IMR-90 (cell line): Measurements from ENCODE around the gene KBTBD12. TPM values are rescaled to one million over a fixed set of nuclear protein-coding genes. Genes with fewer than 3 reads are reported as not detected.

ENCODE experiments used
- ATAC-seq: fragments of 200-7000 bp; cut with Tn5 transposase; 2 replicates; pipeline ENCODE4 v1.9.1; 2020; ENCODE audit warnings: low read depth, mild to moderate bottlenecking, moderate library complexity
- BruUV-seq: library from RNA; stranded (reverse); fragments of 400-500 nt; replicated peaks from 2 replicates; lab custom pipeline; 2021; lab: Mats Ljungman, UMichigan
- CTCF ChIA-PET: fragments of 300-600 bp; formaldehyde crosslinking; extraction: SDS; loops from one replicate; lab custom pipeline; 2021; ENCODE audit warnings: antibody characterized with exemption; lab: Yijun Ruan, JAX
- POLR2A ChIA-PET: fragments of 300-600 bp; sonication (Branson Sonifier 250); formaldehyde crosslinking; loops from one replicate; lab custom pipeline; 2022; ENCODE audit warnings: antibody characterized with exemption; ENCODE audit not compliant: unreplicated experiment; lab: Charles Lee
- DNase-seq: peaks from one replicate; pipeline ENCODE4 v3.0.0; 2013
- H2AFZ ChIP-seq: replicated peaks from 2 replicates; pipeline ENCODE3; 2013; ENCODE audit warnings: low read length, mild to moderate bottlenecking; ENCODE audit not compliant: poor library complexity
- H2AK5ac ChIP-seq: 2 replicates; pipeline ENCODE4 v1.6.1; 2013; ENCODE audit warnings: low read depth, low read length, inconsistent platforms
- H2AK9ac ChIP-seq: replicated peaks from 2 replicates; pipeline ENCODE3; 2013; ENCODE audit warnings: mild to moderate bottlenecking, low read depth, low read length, moderate library complexity; ENCODE audit not compliant: poor library complexity
- H2BK120ac ChIP-seq: 2 replicates; pipeline ENCODE4 v1.6.1; 2013; ENCODE audit warnings: low read depth, low read length, inconsistent platforms
- H2BK15ac ChIP-seq: 3 replicates; pipeline ENCODE4 v1.6.1; 2013; ENCODE audit warnings: low read depth, low read length, inconsistent platforms
- H2BK20ac ChIP-seq: 2 replicates; pipeline ENCODE4 v1.6.1; 2013; ENCODE audit warnings: low read depth, mild to moderate bottlenecking, inconsistent platforms, low read length, moderate library complexity
- H2BK5ac ChIP-seq: 2 replicates; pipeline ENCODE4 v1.6.1; 2013; ENCODE audit warnings: mild to moderate bottlenecking, low read depth, low read length, inconsistent platforms; ENCODE audit not compliant: poor library complexity, severe bottlenecking
- H3K14ac ChIP-seq: replicated peaks from 2 replicates; pipeline ENCODE4 v1.6.1; 2013; ENCODE audit warnings: low read depth, low read length, inconsistent platforms
- H3K18ac ChIP-seq: 2 replicates; pipeline ENCODE4 v1.6.1; 2013; ENCODE audit warnings: low read depth, low read length, control low read depth
- H3K23ac ChIP-seq: 2 replicates; pipeline ENCODE4 v1.6.1; 2013; ENCODE audit warnings: low read depth, low read length, inconsistent platforms
- H3K27ac ChIP-seq: 2 replicates; pipeline ENCODE4 v1.5.1; 2013; ENCODE audit warnings: mild to moderate bottlenecking, control low read depth, low read length; ENCODE audit not compliant: insufficient read depth
- H3K27me3 ChIP-seq: 2 replicates; pipeline ENCODE4 v1.6.1; 2013; ENCODE audit warnings: low read length; ENCODE audit not compliant: control insufficient read depth, insufficient read depth
- H3K36me3 ChIP-seq: 2 replicates; pipeline ENCODE4 v1.6.1; 2013; ENCODE audit warnings: low read length, mixed read lengths; ENCODE audit not compliant: control insufficient read depth, insufficient read depth
- H3K4ac ChIP-seq: 2 replicates; pipeline ENCODE4 v1.6.1; 2013; ENCODE audit warnings: low read depth, low read length, inconsistent platforms
- H3K4me1 ChIP-seq: 2 replicates; pipeline ENCODE4 v1.6.1; 2013; ENCODE audit warnings: low read length, mixed read lengths; ENCODE audit not compliant: control insufficient read depth, insufficient read depth
- H3K4me2 ChIP-seq: 2 replicates; pipeline ENCODE4 v1.6.1; 2013; ENCODE audit warnings: low read depth, mild to moderate bottlenecking, control low read depth, low read length, moderate library complexity
- H3K4me3 ChIP-seq: 2 replicates; pipeline ENCODE4 v1.5.1; 2013; ENCODE audit warnings: low read depth, mild to moderate bottlenecking, control low read depth, low read length, moderate library complexity; ENCODE audit not compliant: insufficient read depth
- H3K56ac ChIP-seq: 2 replicates; pipeline ENCODE4 v1.6.1; 2013; ENCODE audit warnings: low read length, inconsistent platforms; ENCODE audit not compliant: insufficient read depth; ENCODE audit errors: extremely low read depth
- H3K79me1 ChIP-seq, 2 experiments: 2 replicates each; pipeline ENCODE4 v1.6.1; 2013; ENCODE audit warnings: low read length in 2 of 2, inconsistent platforms in 1 of 2, low read depth in 1 of 2
- H3K9ac ChIP-seq: 2 replicates; pipeline ENCODE4 v1.6.1; 2013; ENCODE audit warnings: low read depth, low read length, control low read depth
- H3K9me1 ChIP-seq: 2 replicates; pipeline ENCODE4 v1.6.1; 2013; ENCODE audit warnings: low read length, inconsistent platforms; ENCODE audit not compliant: insufficient read depth
- H3K9me3 ChIP-seq: 2 replicates; pipeline ENCODE4 v1.6.1; 2013; ENCODE audit warnings: low read length; ENCODE audit not compliant: control insufficient read depth, insufficient read depth
- H4K20me1 ChIP-seq: 2 replicates; pipeline ENCODE4 v1.6.1; 2013; ENCODE audit warnings: low read length, inconsistent platforms; ENCODE audit not compliant: insufficient read depth
- H4K5ac ChIP-seq: 2 replicates; pipeline ENCODE4 v1.6.1; 2013; ENCODE audit warnings: mild to moderate bottlenecking, low read depth, low read length, control low read depth
- H4K8ac ChIP-seq, 2 experiments: 2 replicates each; pipeline ENCODE4 v1.6.1; 2013; ENCODE audit warnings: low read depth in 2 of 2, low read length in 2 of 2, control low read depth in 1 of 2, inconsistent platforms in 1 of 2
- H4K91ac ChIP-seq: 2 replicates; pipeline ENCODE4 v1.6.1; 2013; ENCODE audit warnings: low read depth, low read length, inconsistent platforms; ENCODE audit not compliant: insufficient read depth
- BHLHE40 ChIP-seq: fragments of 150-350 bp; IDR thresholded peaks from 2 replicates; pipeline ENCODE4 v1.6.1; 2016; ENCODE audit warnings: mild to moderate bottlenecking, low read depth, low read length
- CEBPB ChIP-seq: IDR thresholded peaks from 2 replicates; pipeline ENCODE4 v1.6.1; 2012; ENCODE audit warnings: low read depth, low read length, improper control_type of control experiment
- CHD1 ChIP-seq: IDR thresholded peaks from 2 replicates; pipeline ENCODE4 v1.6.1; 2012; ENCODE audit warnings: low read depth, low read length, improper control_type of control experiment
- FOS ChIP-seq: fragments of 150-350 bp; IDR thresholded peaks from 2 replicates; pipeline ENCODE4 v1.6.1; 2016; ENCODE audit warnings: low read depth, low read length
- MAFK ChIP-seq: IDR thresholded peaks from 2 replicates; pipeline ENCODE4 v1.6.1; 2012; ENCODE audit warnings: low read depth, low read length, improper control_type of control experiment
- MAZ ChIP-seq: IDR thresholded peaks from 2 replicates; pipeline ENCODE4 v1.6.1; 2012; ENCODE audit warnings: low read depth, mild to moderate bottlenecking, low read length, improper control_type of control experiment, moderate library complexity, borderline replicate concordance
- MXI1 ChIP-seq: IDR thresholded peaks from 2 replicates; pipeline ENCODE4 v1.6.1; 2012; ENCODE audit warnings: low read depth, mild to moderate bottlenecking, low read length, moderate library complexity, borderline replicate concordance
- NFE2L2 ChIP-seq: fragments of 150-350 bp; IDR thresholded peaks from 2 replicates; pipeline ENCODE4 v1.6.1; 2016; ENCODE audit warnings: low read depth, mild to moderate bottlenecking, low read length
- POLR2A ChIP-seq: IDR thresholded peaks from 2 replicates; pipeline ENCODE4 v1.6.1; 2012; ENCODE audit warnings: mild to moderate bottlenecking, low read depth, low read length
- RAD21 ChIP-seq: IDR thresholded peaks from 2 replicates; pipeline ENCODE4 v1.6.1; 2012; ENCODE audit warnings: low read length, improper control_type of control experiment
- RCOR1 ChIP-seq: IDR thresholded peaks from 2 replicates; pipeline ENCODE4 v1.6.1; 2012; ENCODE audit warnings: mild to moderate bottlenecking, low read length, improper control_type of control experiment; ENCODE audit not compliant: insufficient replicate concordance
- RFX5 ChIP-seq: IDR thresholded peaks from 2 replicates; pipeline ENCODE4 v1.8.0; 2012; ENCODE audit warnings: low read depth, mild to moderate bottlenecking, low read length, moderate library complexity
- SMC3 ChIP-seq: fragments of 150-350 bp; IDR thresholded peaks from 2 replicates; pipeline ENCODE4 v1.6.1; 2016; ENCODE audit warnings: low read depth, mild to moderate bottlenecking, antibody characterized with exemption, low read length, moderate library complexity
- WGBS, 2 experiments: methylation state at CpG; one replicate each; pipeline versions ENCODE4 v1.1.5 to v1.1.7; 2013; ENCODE audit warnings: missing lambda C conversion rate in 2 of 2; ENCODE audit not compliant: insufficient read length in 1 of 2; ENCODE audit errors: extremely low coverage in 2 of 2; 5-methylcytosine and 5-hydroxymethylcytosine counted together
- dilution Hi-C: fragments of 300-500 bp; cut with HindIII; formaldehyde crosslinking; loops from one replicate; pipeline ENCODE4 v1.14.3; 2018; ENCODE audit warnings: low sequenced_read_pairs; ENCODE audit not compliant: unreplicated experiment
- in situ Hi-C: fragments of 300-500 bp; cut with MboI; formaldehyde crosslinking; loops from 3 replicates; pipeline ENCODE4 v1.14.3; 2019; ENCODE audit warnings: low sequenced_read_pairs, inconsistent platforms, mixed read lengths
- intact Hi-C: fragments of 100-400 bp; cut with micrococcal nuclease; formaldehyde crosslinking; loops from 2 replicates; pipeline ENCODE4 v1.10.0; 2022
- polyA plus RNA-seq, 3 experiments: library from polyadenylated mRNA; depleted of rRNA; stranded (reverse); fragments of >200 nt; gene quantifications; 2 replicates each; pipeline ENCODE4 v1.2.3, GENCODE V29; 2012; ENCODE audit warnings: low replicate concordance in 1 of 3
- total RNA-seq: library from RNA; depleted of rRNA; stranded (reverse); fragments of >200 nt; gene quantifications from 2 replicates; pipeline ENCODE4 v1.2.3, GENCODE V29; 2012
- TF ChIP-seq, protein P1 (sequence below): fragments of 150-350 bp; IDR thresholded peaks from 2 replicates; pipeline ENCODE4 v1.6.1; 2016; ENCODE audit warnings: low read depth, mild to moderate bottlenecking, low read length, moderate library complexity, borderline replicate concordance
- TF ChIP-seq, protein P2 (sequence below): fragments of 150-350 bp; IDR thresholded peaks from 2 replicates; pipeline ENCODE4 v1.6.1; 2017; ENCODE audit warnings: mild to moderate bottlenecking, antibody characterized with exemption, low read length, low read depth
- TF ChIP-seq, protein P3 (sequence below): conservative IDR thresholded peaks from 2 replicates; pipeline ENCODE4 v1.5.1; 2012; ENCODE audit warnings: mild to moderate bottlenecking, low read depth, low read length, improper control_type of control experiment

The KBTBD12 gene
- total and polyA plus RNA-seq, 2 of the 4 experiments (the other 2 are of a cell fraction), result not detected

DNA sequence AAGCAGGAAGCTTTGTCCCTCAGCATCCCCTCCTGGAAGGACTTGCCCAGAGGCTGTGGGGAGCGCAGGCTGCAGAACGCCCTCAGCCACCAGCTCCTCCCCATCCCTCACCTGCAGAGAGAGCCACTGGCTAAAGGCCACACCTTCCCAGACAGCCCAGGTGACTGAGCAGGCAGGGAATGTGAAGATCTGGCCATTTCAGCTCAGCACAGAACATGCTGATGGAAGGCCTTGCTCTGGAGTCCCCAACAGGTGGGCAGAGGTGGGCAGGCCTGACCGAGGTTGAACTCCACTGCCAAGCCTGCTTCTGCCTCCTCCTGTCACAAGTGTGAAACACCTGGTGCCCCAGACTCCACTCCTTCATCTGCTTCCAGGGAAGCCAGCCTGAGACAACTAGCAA, 86.5 kb downstream of the KBTBD12 start:
- Histone ChIP-seq H2BK20ac (no peak overlapping the region), H3K79me1 (no peaks in the 10 kb centered on the region), H2BK120ac (no peak overlapping the region), H4K5ac (no peak overlapping the region), H3K9me1 (peaks cover 2% of the 10 kb centered on the region; the same call in 1 of the 2 replicates), H3K18ac (no peak overlapping the region), H3K4me3 (no peak overlapping the region), H2AK5ac (no peak overlapping the region), H4K91ac (no peak overlapping the region), H3K4me2 (no peak overlapping the region), H2BK15ac (no peak overlapping the region), H3K9me3 (peaks cover 6% of the 10 kb centered on the region), H3K36me3 (no peaks in the 10 kb centered on the region), H3K4me1 (no peaks in the 10 kb centered on the region; the same call in 1 of the 2 replicates), H3K4ac (no peak overlapping the region), H3K23ac (no peak overlapping the region), H3K14ac (no peak overlapping the region), H3K56ac (no peak overlapping the region), H4K20me1 (no peaks in the 10 kb centered on the region), H2AK9ac (no peak overlapping the region), H3K27ac (no peak overlapping the region), H3K9ac (no peak overlapping the region), H3K27me3 (peaks cover 50% of the 10 kb centered on the region), H2BK5ac (no peak overlapping the region), H4K8ac (no peak overlapping the region), H2AFZ (no peak overlapping the region)
- intact Hi-C loops (no loop called here), in situ Hi-C loops (no loop called here), dilution Hi-C loops (no loop called here)
- ChIA-PET CTCF (no interaction called here), POLR2A (no interaction called here)
- WGBS, 2 experiments, result no CpG with 5 or more reads among the region's 3 CpGs
- TF ChIP-seq, protein P1, sequence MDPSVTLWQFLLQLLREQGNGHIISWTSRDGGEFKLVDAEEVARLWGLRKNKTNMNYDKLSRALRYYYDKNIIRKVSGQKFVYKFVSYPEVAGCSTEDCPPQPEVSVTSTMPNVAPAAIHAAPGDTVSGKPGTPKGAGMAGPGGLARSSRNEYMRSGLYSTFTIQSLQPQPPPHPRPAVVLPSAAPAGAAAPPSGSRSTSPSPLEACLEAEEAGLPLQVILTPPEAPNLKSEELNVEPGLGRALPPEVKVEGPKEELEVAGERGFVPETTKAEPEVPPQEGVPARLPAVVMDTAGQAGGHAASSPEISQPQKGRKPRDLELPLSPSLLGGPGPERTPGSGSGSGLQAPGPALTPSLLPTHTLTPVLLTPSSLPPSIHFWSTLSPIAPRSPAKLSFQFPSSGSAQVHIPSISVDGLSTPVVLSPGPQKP, result no peak
- TF ChIP-seq, protein P2, sequence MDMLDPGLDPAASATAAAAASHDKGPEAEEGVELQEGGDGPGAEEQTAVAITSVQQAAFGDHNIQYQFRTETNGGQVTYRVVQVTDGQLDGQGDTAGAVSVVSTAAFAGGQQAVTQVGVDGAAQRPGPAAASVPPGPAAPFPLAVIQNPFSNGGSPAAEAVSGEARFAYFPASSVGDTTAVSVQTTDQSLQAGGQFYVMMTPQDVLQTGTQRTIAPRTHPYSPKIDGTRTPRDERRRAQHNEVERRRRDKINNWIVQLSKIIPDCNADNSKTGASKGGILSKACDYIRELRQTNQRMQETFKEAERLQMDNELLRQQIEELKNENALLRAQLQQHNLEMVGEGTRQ, result no peak
- TF ChIP-seq, protein P3, sequence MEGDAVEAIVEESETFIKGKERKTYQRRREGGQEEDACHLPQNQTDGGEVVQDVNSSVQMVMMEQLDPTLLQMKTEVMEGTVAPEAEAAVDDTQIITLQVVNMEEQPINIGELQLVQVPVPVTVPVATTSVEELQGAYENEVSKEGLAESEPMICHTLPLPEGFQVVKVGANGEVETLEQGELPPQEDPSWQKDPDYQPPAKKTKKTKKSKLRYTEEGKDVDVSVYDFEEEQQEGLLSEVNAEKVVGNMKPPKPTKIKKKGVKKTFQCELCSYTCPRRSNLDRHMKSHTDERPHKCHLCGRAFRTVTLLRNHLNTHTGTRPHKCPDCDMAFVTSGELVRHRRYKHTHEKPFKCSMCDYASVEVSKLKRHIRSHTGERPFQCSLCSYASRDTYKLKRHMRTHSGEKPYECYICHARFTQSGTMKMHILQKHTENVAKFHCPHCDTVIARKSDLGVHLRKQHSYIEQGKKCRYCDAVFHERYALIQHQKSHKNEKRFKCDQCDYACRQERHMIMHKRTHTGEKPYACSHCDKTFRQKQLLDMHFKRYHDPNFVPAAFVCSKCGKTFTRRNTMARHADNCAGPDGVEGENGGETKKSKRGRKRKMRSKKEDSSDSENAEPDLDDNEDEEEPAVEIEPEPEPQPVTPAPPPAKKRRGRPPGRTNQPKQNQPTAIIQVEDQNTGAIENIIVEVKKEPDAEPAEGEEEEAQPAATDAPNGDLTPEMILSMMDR, result no peak
- TF ChIP-seq RFX5 (no peak), MAFK (no peak), RAD21 (no peak), MXI1 (no peak), CEBPB (no peak), BHLHE40 (no peak), POLR2A (no peak), MAZ (no peak), SMC3 (no peak), NFE2L2 (no peak), CHD1 (no peak), RCOR1 (no peak), FOS (no peak)
- ATAC-seq, result no peak
- no TSS peak for BruUV-seq
- no peak for DNase-seq
